Measurements from ENCODE around the gene KIRREL3.

KIRREL3 gene

DNA sequence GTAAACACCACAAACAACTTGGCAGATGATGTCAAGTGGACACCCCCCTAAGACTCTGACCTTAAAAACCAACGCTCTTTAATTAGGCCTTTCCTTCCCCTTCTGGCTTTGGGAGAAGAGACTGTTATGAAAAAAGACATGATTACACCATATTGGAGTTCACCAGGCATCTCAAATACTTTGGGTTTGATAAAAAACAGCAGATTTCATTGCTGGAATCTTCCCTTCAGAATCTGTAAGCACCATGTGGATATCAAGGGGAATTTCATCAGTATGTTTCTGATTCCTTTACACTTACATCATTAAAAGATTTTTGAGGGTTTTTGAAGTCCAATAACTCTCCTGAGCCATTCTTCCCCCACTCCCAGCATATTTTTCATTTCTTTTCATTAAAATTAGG is 85.6 kb downstream of the KIRREL3 start:
- DNase-seq (ENCODE audit: low spot score) = no peak

DNA sequence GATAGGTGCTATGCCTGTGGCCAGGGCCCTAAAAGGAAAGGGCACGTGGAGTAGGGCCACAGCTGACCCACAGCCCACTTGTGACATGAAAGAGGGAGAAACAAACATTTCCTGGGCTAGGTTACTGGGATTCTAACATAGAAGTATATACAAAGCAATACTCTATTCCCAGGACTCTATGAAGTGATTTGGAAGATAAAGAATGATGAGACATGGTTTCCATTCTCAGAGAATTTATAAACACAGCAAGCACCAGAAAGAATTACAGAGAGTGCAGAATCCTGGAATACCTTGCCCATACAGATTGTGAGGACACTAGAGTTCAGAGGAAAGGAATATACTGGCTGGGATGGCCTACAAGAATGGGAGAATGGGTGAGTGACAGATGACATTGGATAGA is 86.4 kb downstream of the KIRREL3 start:
- DNase-seq (ENCODE audit: low spot score) = no peak

- no peak for DNase-seq (ENCODE audit: low spot score)
Measured at GRCh38 chr11:126904520-126904919, 96.0 kb downstream of the KIRREL3 start.

DNA sequence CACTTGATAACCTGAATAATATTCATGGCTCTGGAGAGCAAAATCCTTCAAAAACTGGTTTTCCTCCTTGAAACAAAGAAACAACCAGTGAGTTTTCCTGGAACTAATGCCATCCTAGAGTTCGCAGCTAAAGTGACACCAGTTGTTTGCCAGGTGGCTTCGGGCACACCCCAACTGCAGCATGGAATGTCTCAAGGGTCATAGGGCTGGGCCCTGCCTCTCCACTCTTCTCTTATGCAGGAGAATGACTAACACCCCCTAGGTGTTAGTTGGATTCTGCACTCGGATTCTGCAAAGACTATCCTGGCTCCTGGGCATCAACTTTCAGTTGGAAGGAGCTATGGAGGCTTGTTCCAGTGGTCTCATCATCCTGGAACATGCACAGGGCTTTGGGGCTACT is 98.8 kb downstream of the KIRREL3 start:
- no peak for DNase-seq (ENCODE audit: low spot score)

GRCh38 chr11:126899961-126900748 is 100.4 kb downstream of the KIRREL3 start:
- DNase-seq (ENCODE audit: low spot score) = no peak

- no peak for DNase-seq (ENCODE audit: low spot score)
Measured at GRCh38 chr11:126898802-126899201, 101.8 kb downstream of the KIRREL3 start.

DNA sequence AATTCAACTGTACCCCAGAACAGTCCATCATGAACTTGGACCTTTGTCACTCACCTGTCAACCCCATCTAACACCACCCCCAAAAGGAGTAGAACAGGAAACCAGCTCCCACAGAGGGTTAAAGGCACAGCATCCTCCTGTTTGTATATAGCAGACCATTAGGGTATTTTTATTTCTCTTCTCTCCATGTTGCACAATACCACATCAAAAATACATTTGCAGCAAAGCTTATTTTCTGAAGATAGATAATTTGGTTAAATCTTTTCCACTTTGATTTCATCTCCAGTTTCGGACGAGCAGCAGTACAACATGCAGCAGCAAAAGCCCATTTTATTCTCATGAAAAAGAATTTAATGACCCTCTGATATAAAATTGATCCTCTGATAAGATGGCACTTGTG is 103.1 kb downstream of the KIRREL3 start:
- DNase-seq (ENCODE audit: low spot score) = no peak

- no peak for DNase-seq (ENCODE audit: low spot score)
Measured at GRCh38 chr11:126896025-126896424, 104.5 kb downstream of the KIRREL3 start.

GRCh38 chr11:126893796-126894195 is 106.8 kb downstream of the KIRREL3 start:
- no peak for DNase-seq (ENCODE audit: low spot score)

- DNase-seq (ENCODE audit: low spot score) = no peak
Measured at GRCh38 chr11:126892756-126893155, 107.8 kb downstream of the KIRREL3 start.

DNA sequence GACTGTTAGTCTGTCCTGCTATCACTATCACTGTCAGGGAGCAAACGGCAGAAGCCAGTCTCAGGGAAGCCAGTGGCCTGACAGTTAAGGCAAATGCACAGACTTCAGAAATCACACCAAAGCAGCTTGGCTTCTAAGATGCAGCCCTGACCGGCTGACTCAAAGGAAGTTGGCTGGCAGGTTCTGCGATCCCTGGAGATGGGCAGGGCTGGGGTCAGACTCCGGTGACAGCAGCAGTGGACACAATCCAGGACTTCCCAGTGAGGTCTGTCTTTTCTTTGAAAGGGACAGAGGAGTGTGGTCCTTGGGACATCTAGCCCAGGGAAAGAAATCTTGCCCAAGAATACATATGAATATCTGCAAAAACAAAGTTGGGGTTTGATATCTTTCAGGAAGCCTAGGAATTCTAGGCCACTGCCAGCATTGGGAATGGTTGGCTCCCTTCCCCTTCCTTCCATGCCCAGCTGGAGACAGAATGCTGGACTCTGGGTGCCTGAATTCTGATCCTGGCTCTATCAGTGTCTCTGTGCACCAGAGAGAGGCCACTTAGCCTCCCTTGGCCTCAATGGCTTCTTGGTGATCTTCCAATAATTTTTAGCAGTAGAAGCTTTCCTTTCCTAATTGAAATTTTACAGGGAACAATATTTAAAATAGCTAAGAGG is 108.9 kb downstream of the KIRREL3 start:
- DNase-seq (ENCODE audit: low spot score) = no peak

DNA sequence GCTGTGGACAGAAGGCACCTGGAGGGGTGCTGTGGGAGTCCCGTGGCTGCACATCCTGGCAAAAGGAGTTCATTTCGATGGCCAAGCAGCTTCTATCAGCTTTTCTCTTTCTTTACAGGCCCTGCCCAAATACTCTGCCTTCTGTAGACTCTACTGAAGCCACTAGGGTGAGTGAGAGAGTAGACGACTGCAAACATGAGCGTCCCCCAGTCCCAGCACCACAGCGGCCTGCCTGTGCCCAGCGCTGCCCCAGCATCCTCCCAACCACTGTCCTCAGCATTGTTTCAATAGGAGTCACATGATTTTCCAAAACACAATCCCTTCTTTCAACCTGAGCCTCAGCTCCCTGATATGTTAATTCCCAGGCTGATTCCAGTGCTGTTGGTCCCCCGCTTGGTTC is 110.0 kb downstream of the KIRREL3 start:
- no peak for DNase-seq (ENCODE audit: low spot score)

DNA sequence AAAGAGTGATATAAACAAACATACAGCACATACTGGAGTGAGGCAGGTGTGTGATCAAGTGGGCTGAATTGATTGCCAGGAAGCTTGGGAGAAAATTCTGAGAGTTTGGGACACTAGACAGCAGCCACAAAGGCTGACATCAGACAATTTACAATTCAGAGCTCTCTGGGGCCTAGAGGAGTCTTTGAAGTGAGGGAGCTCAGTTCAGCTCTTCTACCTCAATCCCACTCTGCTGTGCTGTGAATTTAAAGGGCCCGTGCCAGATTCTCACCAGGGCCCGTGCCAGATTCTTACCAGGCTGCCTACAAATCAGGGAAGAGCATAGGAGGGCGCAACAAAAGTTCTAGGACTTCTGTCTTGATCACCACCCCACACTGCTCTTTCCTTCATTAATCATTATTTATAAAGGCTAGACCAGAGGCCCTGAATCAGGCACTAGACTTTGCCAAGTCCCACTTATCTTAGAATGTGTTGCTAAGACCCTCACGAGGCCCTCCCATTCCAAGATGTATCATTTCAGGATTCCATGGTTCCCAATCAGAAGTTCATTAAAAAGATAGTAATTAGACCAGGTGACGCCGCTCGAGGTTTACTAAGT is 112.4 kb downstream of the KIRREL3 start:
- DNase-seq (ENCODE audit: low spot score) = no peak

DNA sequence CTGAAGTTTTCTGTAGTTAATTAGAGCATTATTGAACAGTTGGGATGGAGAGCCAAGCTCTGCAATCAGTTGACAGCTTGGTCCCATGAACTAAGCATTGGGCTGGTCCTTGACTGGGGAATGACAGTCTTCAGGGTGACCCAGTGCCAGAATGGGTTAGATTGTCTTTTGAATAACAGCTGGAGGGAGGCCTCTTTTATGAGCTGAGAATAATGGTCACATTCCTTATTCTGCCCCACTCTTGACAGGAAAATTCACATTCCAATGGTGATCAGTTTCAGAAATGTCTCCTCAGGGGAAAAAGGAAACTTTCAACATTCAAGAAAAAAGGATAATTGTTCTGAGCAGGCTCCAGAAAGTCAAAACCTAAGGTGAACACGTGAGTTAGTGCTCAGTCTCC is 113.9 kb downstream of the KIRREL3 start:
- no peak for DNase-seq (ENCODE audit: low spot score)

- no peak for DNase-seq (ENCODE audit: low spot score)
Measured at GRCh38 chr11:126886085-126886484, 114.5 kb downstream of the KIRREL3 start.

- DNase-seq (ENCODE audit: low spot score) = no peak
Measured at GRCh38 chr11:126884594-126884993, 116.0 kb downstream of the KIRREL3 start.

DNA sequence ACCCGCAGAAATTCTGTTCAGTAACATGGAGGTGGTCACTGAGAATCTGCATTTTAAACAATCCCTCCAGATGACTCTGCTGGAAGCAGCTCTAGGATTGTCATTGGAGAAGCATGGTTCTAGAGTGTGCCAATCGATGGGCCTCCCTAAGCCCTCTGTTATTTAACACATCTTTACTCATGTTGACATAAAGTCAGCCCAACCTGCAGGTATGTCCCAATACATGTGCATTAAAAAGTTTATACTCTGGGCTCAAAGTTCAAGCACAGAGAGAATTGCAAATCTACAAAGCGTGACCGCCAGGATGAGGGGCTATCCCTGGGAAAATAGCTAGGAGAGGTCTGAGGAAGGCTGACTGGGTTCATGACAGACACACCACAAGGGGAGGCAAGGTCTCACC is 116.4 kb downstream of the KIRREL3 start:
- DNase-seq (ENCODE audit: low spot score) = no peak

- DNase-seq (ENCODE audit: low spot score) = no peak
Measured at GRCh38 chr11:126880872-126881271, 119.7 kb downstream of the KIRREL3 start.

DNA sequence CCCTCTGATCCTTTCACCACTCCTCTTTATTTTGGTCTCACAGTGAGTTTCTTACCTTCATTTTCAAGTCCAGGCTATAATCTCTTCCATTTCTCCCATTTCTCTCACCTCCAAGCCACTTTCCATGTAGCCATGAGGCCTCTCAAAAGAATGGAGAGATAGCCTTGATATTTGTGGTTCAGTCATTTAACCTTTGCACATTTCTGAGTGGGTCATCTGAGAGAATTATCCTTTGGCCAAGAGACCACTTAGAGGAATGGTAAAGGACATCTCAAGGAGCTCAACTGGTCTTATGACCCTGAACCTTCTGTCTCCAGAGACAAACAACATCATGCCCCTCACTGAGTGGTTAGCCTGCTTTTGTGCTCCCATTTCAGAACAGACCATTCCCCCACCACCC is 121.1 kb downstream of the KIRREL3 start:
- no peak for DNase-seq (ENCODE audit: low spot score)

- DNase-seq (ENCODE audit: low spot score) = no peak
Measured at GRCh38 chr11:126878913-126879482, 121.6 kb downstream of the KIRREL3 start.

DNA sequence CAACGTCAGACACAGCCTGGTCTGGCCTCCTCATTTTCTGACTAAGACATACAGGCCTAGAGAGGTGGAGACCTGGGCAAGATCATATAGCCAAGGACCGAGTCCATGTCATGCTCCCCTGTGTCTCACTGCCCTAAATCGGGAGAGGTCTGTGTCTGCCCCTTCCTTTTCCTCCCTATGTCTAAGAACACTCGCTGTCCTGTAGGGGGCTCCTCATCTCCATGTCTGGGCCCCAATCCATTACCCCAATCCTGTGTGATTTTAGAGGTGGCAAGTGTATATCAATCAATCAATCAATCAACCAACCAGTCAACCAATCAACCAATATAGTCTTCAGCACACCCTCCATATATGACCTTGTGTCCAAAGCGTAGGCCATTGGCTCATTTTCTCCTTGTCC is 125.7 kb downstream of the KIRREL3 start:
- DNase-seq (ENCODE audit: low spot score) = no peak

DNA sequence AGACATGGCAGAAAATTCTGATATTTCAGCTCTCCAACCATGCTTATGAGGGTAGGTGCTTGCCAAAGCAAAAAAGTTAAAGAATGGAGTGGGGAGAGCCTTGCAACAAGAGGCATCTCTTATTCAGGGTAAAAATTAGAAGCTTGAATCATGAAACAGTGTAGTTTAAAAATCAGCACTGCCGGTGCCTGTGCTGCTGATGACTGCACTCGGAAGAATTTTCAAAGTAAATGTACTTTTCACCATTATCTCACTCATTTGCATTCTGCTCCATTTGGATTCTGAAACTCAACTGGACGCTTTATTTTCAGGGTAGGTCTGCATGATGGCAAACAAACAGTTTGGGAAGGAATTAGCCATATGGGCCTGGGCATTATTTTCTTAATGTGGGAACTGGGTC is 126.3 kb downstream of the KIRREL3 start:
- no peak for DNase-seq (ENCODE audit: low spot score)

DNA sequence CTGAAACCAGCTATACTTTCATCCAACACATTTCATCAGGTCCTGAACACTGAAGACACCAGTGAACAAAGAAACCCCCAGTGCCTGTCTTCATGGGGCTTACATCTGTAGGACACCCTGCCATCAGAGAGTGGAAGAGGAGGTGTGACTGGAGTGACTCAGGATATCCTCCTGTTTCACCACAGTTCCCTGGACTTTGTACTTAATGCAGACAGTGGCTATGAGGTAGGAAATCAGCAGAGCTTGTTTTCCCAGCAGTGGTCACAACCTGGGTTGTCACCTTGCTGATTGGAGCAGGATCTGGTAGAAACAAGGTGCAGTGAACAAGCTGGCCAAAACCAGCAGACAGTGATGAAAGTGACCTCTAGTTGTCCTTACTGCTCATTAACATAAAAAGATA is 128.8 kb downstream of the KIRREL3 start:
- DNase-seq (ENCODE audit: low spot score) = no peak
